K562 (cell line): ENCODE measurements around the gene RPL29. TPM values are rescaled to one million over a fixed set of nuclear protein-coding genes. Genes with fewer than 3 reads are reported as not detected.

Experiments
- ARID1B ChIP-seq: fragments of 450-650 bp; IDR thresholded peaks from 2 replicates; pipeline ENCODE4 v1.6.1; 2016; ENCODE audit warnings: antibody characterized with exemption, mild to moderate bottlenecking, inconsistent platforms
- ATF1 ChIP-seq, 2 experiments: fragments of 450-650 bp in 1 of 2; IDR thresholded peaks; 2 replicates each; pipeline ENCODE4 v1.6.1; 2016; ENCODE audit warnings: missing compliant biosample characterization in 1 of 2, missing genetic modification characterization in 1 of 2
- BRCA1 ChIP-seq, 2 experiments: fragments of 450-650 bp in 1 of 2; sonication (generic) in 1 of 2; formaldehyde crosslinking in 1 of 2; IDR thresholded peaks; 2 replicates each; pipeline versions ENCODE4 v1.5.0 to v1.6.1; 2017 to 2020; ENCODE audit warnings: mild to moderate bottlenecking in 1 of 2, missing genetic modification reagents in 1 of 2
- KLF6 ChIP-seq: fragments of 250-450 bp; sonication (Bioruptor Pico); IDR thresholded peaks from 2 replicates; pipeline ENCODE4 v1.4.0; 2020; ENCODE audit warnings: mild to moderate bottlenecking, moderate library complexity, borderline replicate concordance
- NEUROD1 ChIP-seq: fragments of 150-350 bp; IDR thresholded peaks from 2 replicates; pipeline ENCODE4 v1.6.1; 2014; ENCODE audit warnings: borderline replicate concordance, low read length, low read depth; ENCODE audit not compliant: partially characterized antibody
- PHF20 ChIP-seq: fragments of 450-650 bp; IDR thresholded peaks from 2 replicates; pipeline ENCODE4 v1.6.1; 2018; ENCODE audit not compliant: partially characterized antibody
- PTBP1 ChIP-seq: fragments of 200-400 bp; formaldehyde crosslinking; IDR thresholded peaks from 2 replicates; pipeline ENCODE4 v1.6.1; 2017; ENCODE audit warnings: low read depth, low read length
- SP1 ChIP-seq: sonication (generic); formaldehyde crosslinking; IDR thresholded peaks from 2 replicates; pipeline ENCODE4 v1.8.1; 2022; ENCODE audit warnings: mild to moderate bottlenecking, missing genetic modification reagents
- TCF7L2 ChIP-seq: fragments of 150-350 bp; IDR thresholded peaks from 2 replicates; pipeline ENCODE4 v1.6.1; 2016; ENCODE audit warnings: low read depth, mild to moderate bottlenecking, low read length, moderate library complexity
- TEAD4 ChIP-seq, 2 experiments: sonication (generic) in 1 of 2; formaldehyde crosslinking in 1 of 2; IDR thresholded peaks; 2 replicates each; pipeline versions ENCODE4 v1.6.1 to v1.8.0; 2012 to 2022; ENCODE audit warnings: borderline replicate concordance in 1 of 2, inconsistent platforms in 1 of 2, low read length in 1 of 2, mild to moderate bottlenecking in 1 of 2, missing genetic modification reagents in 1 of 2
- ZNF253 ChIP-seq: fragments of 250-450 bp; sonication (Bioruptor Pico); conservative IDR thresholded peaks from 2 replicates; pipeline ENCODE4 v1.6.1; 2021; ENCODE audit warnings: mild to moderate bottlenecking
- ZNF507 ChIP-seq: conservative IDR thresholded peaks from 2 replicates; pipeline ENCODE4 v1.6.1; 2017; ENCODE audit warnings: missing genetic modification characterization, missing compliant biosample characterization
- ZNF780A ChIP-seq: fragments of 250-450 bp; sonication (Bioruptor Pico); IDR thresholded peaks from 2 replicates; pipeline ENCODE4 v1.5.0; 2021; ENCODE audit warnings: mild to moderate bottlenecking
- ZZZ3 ChIP-seq: fragments of 450-650 bp; IDR thresholded peaks from 2 replicates; pipeline ENCODE4 v1.6.1; 2016; ENCODE audit warnings: antibody characterized with exemption, mild to moderate bottlenecking, moderate library complexity
- polyA plus RNA-seq, 8 experiments: library from polyadenylated mRNA; depleted of rRNA in 4 of 8; stranded (reverse) in 5 of 8; unstranded in 3 of 8; fragments of >200 nt; fragmentation: Nextera tagmentation in 2 of 8; fragmentation: Illumina TruSeq in 1 of 8; extraction: Ambion mirVana in 2 of 8; extraction: Trizol in 1 of 8; gene quantifications; 2 replicates each; pipeline versions ENCODE4 v1.2.1 to v1.2.3, GENCODE V29; 2011 to 2014; ENCODE audit warnings: inconsistent platforms in 1 of 8, missing spikeins in 1 of 8
- total RNA-seq, 7 experiments: library from RNA; depleted of rRNA in 6 of 7; stranded (reverse); fragments of >200 nt in 6 of 7; fragmentation: Illumina TruSeq in 2 of 7; extraction: Trizol in 2 of 7; gene quantifications; 2 replicates each; pipeline versions ENCODE4 v1.2.1 to v1.2.3, GENCODE V29; 2011 to 2021; ENCODE audit warnings: low replicate concordance in 1 of 7
- TF ChIP-seq, protein P1 (sequence below): fragments of 450-650 bp; IDR thresholded peaks from 2 replicates; pipeline ENCODE4 v1.7.0; 2016; ENCODE audit warnings: borderline replicate concordance
- TF ChIP-seq, protein P2 (sequence below): fragments of 450-650 bp; formaldehyde crosslinking; IDR thresholded peaks from 2 replicates; pipeline ENCODE4 v1.4.0; 2020; ENCODE audit warnings: mild to moderate bottlenecking, moderate library complexity
- TF ChIP-seq, protein P3 (sequence below): IDR thresholded peaks from 3 replicates; pipeline ENCODE4 v1.6.1; 2011; ENCODE audit warnings: borderline replicate concordance, mild to moderate bottlenecking, moderate library complexity; ENCODE audit not compliant: insufficient read length; ENCODE audit errors: extremely low read depth
- TF ChIP-seq, protein P4 (sequence below): fragments of 250-450 bp; sonication (Bioruptor Pico); IDR thresholded peaks from 2 replicates; pipeline ENCODE4 v1.8.0; 2021; ENCODE audit warnings: mild to moderate bottlenecking, moderate library complexity
- TF ChIP-seq, protein P5 (sequence below), 3 experiments: IDR thresholded peaks in 2 of 3; conservative IDR thresholded peaks in 1 of 3; 2 replicates each; pipeline ENCODE4 v1.5.1; 2011 to 2012; ENCODE audit warnings: low read length in 3 of 3, mild to moderate bottlenecking in 3 of 3, control low read depth in 2 of 3, improper control_type of control experiment in 1 of 3, inconsistent platforms in 1 of 3, low read depth in 1 of 3, mixed read lengths in 1 of 3, moderate library complexity in 1 of 3; ENCODE audit not compliant: insufficient read depth in 2 of 3

Gene RPL29
- total and polyA plus RNA-seq, 9 of the 15 experiments (the other 6 are each of a cell fraction or from before 2014, with no cell fraction given) = 568 to 1,475 (median 1,104) TPM

DNA sequence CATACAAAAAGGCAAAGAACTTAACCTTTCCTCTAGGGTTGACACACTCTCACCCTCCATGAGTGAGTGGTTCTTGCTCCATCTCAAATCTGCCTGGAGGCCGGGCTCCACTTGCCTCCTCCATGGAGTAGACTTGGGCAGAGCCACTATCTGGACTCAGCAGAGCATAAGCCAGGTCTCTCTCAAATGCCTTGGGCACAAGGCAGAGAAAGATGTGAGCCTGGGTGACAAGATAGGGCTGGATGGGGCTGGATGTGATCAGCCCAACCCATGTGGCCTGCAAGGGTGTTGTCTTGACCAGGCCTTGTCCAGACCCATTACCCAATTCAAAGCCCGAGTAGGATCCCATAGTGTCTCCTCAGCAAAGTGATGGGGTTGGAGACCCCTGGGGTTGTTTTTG lies 4.2 kb upstream of the RPL29 start (continued):
- TF ChIP-seq ZNF253 (CRISPR knock-in tag) (no peak), PHF20 (no peak), ZNF507 (tag) (no peak), NEUROD1 (no peak), TCF7L2 (no peak), ZZZ3 (no peak), KLF6 (CRISPR knock-in tag) (no peak), ZNF780A (CRISPR knock-in tag) (no peak), PTBP1 (no peak), ATF1 (CRISPR knock-in tag; IDR thresholded peaks at IDR 0.05) (no peak), ATF1 (tag; IDR thresholded peaks at IDR 0.05) (no peak), TEAD4 (IDR thresholded peaks at IDR 0.05; ENCODE audit: low read length) (peak; percentile 63; the same call in 1 of the 2 replicates), TEAD4 (CRISPR knock-in tag; IDR thresholded peaks at IDR 0.05; ENCODE audit: borderline replicate concordance) (no peak), SP1 (no peak), ARID1B (peak; percentile 49), BRCA1 (IDR thresholded peaks at IDR 0.05) (no peak), BRCA1 (CRISPR knock-in tag; IDR thresholded peaks at IDR 0.05) (no peak)
- TF ChIP-seq, protein P1, sequence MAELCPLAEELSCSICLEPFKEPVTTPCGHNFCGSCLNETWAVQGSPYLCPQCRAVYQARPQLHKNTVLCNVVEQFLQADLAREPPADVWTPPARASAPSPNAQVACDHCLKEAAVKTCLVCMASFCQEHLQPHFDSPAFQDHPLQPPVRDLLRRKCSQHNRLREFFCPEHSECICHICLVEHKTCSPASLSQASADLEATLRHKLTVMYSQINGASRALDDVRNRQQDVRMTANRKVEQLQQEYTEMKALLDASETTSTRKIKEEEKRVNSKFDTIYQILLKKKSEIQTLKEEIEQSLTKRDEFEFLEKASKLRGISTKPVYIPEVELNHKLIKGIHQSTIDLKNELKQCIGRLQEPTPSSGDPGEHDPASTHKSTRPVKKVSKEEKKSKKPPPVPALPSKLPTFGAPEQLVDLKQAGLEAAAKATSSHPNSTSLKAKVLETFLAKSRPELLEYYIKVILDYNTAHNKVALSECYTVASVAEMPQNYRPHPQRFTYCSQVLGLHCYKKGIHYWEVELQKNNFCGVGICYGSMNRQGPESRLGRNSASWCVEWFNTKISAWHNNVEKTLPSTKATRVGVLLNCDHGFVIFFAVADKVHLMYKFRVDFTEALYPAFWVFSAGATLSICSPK = no peak
- TF ChIP-seq, protein P2, sequence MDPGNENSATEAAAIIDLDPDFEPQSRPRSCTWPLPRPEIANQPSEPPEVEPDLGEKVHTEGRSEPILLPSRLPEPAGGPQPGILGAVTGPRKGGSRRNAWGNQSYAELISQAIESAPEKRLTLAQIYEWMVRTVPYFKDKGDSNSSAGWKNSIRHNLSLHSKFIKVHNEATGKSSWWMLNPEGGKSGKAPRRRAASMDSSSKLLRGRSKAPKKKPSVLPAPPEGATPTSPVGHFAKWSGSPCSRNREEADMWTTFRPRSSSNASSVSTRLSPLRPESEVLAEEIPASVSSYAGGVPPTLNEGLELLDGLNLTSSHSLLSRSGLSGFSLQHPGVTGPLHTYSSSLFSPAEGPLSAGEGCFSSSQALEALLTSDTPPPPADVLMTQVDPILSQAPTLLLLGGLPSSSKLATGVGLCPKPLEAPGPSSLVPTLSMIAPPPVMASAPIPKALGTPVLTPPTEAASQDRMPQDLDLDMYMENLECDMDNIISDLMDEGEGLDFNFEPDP (CRISPR knock-in tag) = no peak
- TF ChIP-seq, protein P3, sequence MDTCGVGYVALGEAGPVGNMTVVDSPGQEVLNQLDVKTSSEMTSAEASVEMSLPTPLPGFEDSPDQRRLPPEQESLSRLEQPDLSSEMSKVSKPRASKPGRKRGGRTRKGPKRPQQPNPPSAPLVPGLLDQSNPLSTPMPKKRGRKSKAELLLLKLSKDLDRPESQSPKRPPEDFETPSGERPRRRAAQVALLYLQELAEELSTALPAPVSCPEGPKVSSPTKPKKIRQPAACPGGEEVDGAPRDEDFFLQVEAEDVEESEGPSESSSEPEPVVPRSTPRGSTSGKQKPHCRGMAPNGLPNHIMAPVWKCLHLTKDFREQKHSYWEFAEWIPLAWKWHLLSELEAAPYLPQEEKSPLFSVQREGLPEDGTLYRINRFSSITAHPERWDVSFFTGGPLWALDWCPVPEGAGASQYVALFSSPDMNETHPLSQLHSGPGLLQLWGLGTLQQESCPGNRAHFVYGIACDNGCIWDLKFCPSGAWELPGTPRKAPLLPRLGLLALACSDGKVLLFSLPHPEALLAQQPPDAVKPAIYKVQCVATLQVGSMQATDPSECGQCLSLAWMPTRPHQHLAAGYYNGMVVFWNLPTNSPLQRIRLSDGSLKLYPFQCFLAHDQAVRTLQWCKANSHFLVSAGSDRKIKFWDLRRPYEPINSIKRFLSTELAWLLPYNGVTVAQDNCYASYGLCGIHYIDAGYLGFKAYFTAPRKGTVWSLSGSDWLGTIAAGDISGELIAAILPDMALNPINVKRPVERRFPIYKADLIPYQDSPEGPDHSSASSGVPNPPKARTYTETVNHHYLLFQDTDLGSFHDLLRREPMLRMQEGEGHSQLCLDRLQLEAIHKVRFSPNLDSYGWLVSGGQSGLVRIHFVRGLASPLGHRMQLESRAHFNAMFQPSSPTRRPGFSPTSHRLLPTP = no peak
- TF ChIP-seq, protein P4, sequence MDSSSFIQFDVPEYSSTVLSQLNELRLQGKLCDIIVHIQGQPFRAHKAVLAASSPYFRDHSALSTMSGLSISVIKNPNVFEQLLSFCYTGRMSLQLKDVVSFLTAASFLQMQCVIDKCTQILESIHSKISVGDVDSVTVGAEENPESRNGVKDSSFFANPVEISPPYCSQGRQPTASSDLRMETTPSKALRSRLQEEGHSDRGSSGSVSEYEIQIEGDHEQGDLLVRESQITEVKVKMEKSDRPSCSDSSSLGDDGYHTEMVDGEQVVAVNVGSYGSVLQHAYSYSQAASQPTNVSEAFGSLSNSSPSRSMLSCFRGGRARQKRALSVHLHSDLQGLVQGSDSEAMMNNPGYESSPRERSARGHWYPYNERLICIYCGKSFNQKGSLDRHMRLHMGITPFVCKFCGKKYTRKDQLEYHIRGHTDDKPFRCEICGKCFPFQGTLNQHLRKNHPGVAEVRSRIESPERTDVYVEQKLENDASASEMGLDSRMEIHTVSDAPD (CRISPR knock-in tag) = no peak
- TF ChIP-seq, protein P5, sequence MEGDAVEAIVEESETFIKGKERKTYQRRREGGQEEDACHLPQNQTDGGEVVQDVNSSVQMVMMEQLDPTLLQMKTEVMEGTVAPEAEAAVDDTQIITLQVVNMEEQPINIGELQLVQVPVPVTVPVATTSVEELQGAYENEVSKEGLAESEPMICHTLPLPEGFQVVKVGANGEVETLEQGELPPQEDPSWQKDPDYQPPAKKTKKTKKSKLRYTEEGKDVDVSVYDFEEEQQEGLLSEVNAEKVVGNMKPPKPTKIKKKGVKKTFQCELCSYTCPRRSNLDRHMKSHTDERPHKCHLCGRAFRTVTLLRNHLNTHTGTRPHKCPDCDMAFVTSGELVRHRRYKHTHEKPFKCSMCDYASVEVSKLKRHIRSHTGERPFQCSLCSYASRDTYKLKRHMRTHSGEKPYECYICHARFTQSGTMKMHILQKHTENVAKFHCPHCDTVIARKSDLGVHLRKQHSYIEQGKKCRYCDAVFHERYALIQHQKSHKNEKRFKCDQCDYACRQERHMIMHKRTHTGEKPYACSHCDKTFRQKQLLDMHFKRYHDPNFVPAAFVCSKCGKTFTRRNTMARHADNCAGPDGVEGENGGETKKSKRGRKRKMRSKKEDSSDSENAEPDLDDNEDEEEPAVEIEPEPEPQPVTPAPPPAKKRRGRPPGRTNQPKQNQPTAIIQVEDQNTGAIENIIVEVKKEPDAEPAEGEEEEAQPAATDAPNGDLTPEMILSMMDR (IDR thresholded peaks at IDR 0.05 in 2 of 3, conservative IDR thresholded peaks at IDR 0.05 in 1 of 3; ENCODE audit: insufficient read depth in 2 of 3, low read depth in 1 of 3, low read length in 3 of 3) = no peak
